Activated CD4-positive, alpha-beta T cell treated with anti-CD3 and anti-CD28 coated beads for 36 hours (primary cell): Measurements from ENCODE around the gene ZNF460. TPM values are rescaled to one million over a fixed set of nuclear protein-coding genes. Genes with fewer than 3 reads are reported as not detected.

Experiments used
- ATAC-seq: fragments of 200-7000 bp; cut with Tn5 transposase; one replicate; pipeline ENCODE4 v1.10.0; 2021; ENCODE audit warnings: mild to moderate bottlenecking, moderate library complexity
- CTCF ChIA-PET: fragments of 350-600 bp; sonication (Branson Sonifier 250); formaldehyde crosslinking; loops from one replicate; lab custom pipeline; 2021; ENCODE audit warnings: antibody characterized with exemption; lab: Charles Lee
- POLR2A ChIA-PET: fragments of 350-600 bp; sonication (Branson Sonifier 250); formaldehyde crosslinking; loops from one replicate; lab custom pipeline; 2021; ENCODE audit warnings: antibody characterized with exemption, inconsistent platforms; lab: Charles Lee
- DNase-seq: peaks from one replicate; pipeline ENCODE4 v3.0.0-alpha.2; 2020
- H3K27ac Mint-ChIP-seq: one replicate; pipeline ENCODE4 v1.8.0; 2021; ENCODE audit warnings: mixed read lengths
- H3K27me3 Mint-ChIP-seq: one replicate; pipeline ENCODE4 v1.8.0; 2021; ENCODE audit warnings: mixed read lengths
- H3K36me3 Mint-ChIP-seq: one replicate; pipeline ENCODE4 v1.8.0; 2021; ENCODE audit warnings: low read depth, mixed read lengths
- H3K4me1 Mint-ChIP-seq: one replicate; pipeline ENCODE4 v1.8.0; 2021; ENCODE audit warnings: mixed read lengths
- H3K4me3 Mint-ChIP-seq: one replicate; pipeline ENCODE4 v1.8.0; 2021; ENCODE audit warnings: mild to moderate bottlenecking, moderate library complexity, mixed read lengths
- H3K9me3 Mint-ChIP-seq: one replicate; pipeline ENCODE4 v1.8.0; 2021; ENCODE audit warnings: low read depth, mixed read lengths
- intact Hi-C, 2 experiments: fragments of 100-400 bp; cut with DNase I in 1 of 2; cut with micrococcal nuclease in 1 of 2; formaldehyde crosslinking; loops; one replicate each; pipeline versions ENCODE4 v1.14.2 to v1.15.1; 2022 to 2024; cut with DNase I, micrococcal nuclease
- total RNA-seq, 2 experiments: library from RNA; stranded (reverse); gene quantifications; one replicate each; pipeline ENCODE4 v1.2.3, GENCODE V29; 2021

ZNF460 gene
- total RNA-seq, 2 experiments from 2014 or later, result 52.4 to 59.8 TPM

GRCh38 chr19:57314146-57314545 lies 33.9 kb downstream of the ZNF460 start:
- DNase-seq (no peak), ATAC-seq (no peak)
- H3K27ac Mint-ChIP-seq, result no peak overlapping the region
- intact Hi-C loops, result no loop called here
- no peaks in the 10 kb centered on the region for H3K4me1 Mint-ChIP-seq
- ChIA-PET POLR2A (no interaction called here), CTCF (no interaction called here)
- H3K36me3 Mint-ChIP-seq, result peaks cover 8% of the 10 kb centered on the region
- H3K9me3 Mint-ChIP-seq, result peaks cover 31% of the 10 kb centered on the region
- peaks cover 32% of the 10 kb centered on the region for H3K27me3 Mint-ChIP-seq
- H3K4me3 Mint-ChIP-seq, result no peak overlapping the region

- DNase-seq (no peak), ATAC-seq (no peak)
- Mint-ChIP-seq H3K4me3 (no peak overlapping the region), H3K27ac (no peak overlapping the region), H3K9me3 (peaks cover 23% of the 10 kb centered on the region), H3K36me3 (peaks cover 21% of the 10 kb centered on the region), H3K4me1 (peaks cover 19% of the 10 kb centered on the region), H3K27me3 (peaks cover 32% of the 10 kb centered on the region)
- ChIA-PET CTCF (no interaction called here), POLR2A (interaction anchor here (0.7 kb wide), 1 partner anchor 72 kb away, joined by 3 read pairs; no protein-coding TSS in a partner anchor)
- intact Hi-C loops, result no loop called here
These were observed 37.2 kb downstream of the ZNF460 start for GRCh38 chr19:57317503-57317902.

GRCh38 chr19:57319869-57320179 lies 39.5 kb downstream of the ZNF460 start:
- CTCF ChIA-PET, result no interaction called here
- peak; percentile 4 for ATAC-seq
- Mint-ChIP-seq H3K27me3 (peaks cover 27% of the 10 kb centered on the region), H3K4me3 (peak overlapping the region; percentile 94), H3K4me1 (peaks cover 24% of the 10 kb centered on the region), H3K9me3 (peaks cover 24% of the 10 kb centered on the region), H3K27ac (peak overlapping the region; percentile 93), H3K36me3 (peaks cover 43% of the 10 kb centered on the region)
- intact Hi-C loops, result loop anchor here (1.0 kb wide), 6 partner anchors 31 to 927 kb away; partner anchors contain the start of genes TRAPPC2B (in 2 of the 2), ZNF460 (in 2 of the 2), ZNF547 (in 2 of the 2) and ZNF805 (in 2 of the 2)
- POLR2A ChIA-PET, result no interaction called here
- no peak for DNase-seq

GRCh38 chr19:57320180-57321084 lies 40.1 kb downstream of the ZNF460 start, which contains the start of gene ZNF543:
TSS of gene ZNF543 (plus strand) at chr19:57320472. CDS start at chr19:57320854, 382 bp downstream.
- ATAC-seq (peak; percentile 98), DNase-seq (peak; percentile 97)
- H3K27ac Mint-ChIP-seq, result peak within 1 kb of the TSS; percentile 93
- H3K27me3 Mint-ChIP-seq, result peaks cover 22% of the 10 kb centered on the region
- H3K36me3 Mint-ChIP-seq, result peaks cover 45% of the 10 kb centered on the region
- POLR2A ChIA-PET, result no interaction called here
- H3K4me3 Mint-ChIP-seq, result peak within 1 kb of the TSS; percentile 94
- CTCF ChIA-PET, result no interaction called here
- H3K9me3 Mint-ChIP-seq, result peaks cover 21% of the 10 kb centered on the region
- H3K4me1 Mint-ChIP-seq, result peaks cover 24% of the 10 kb centered on the region
- intact Hi-C loops, result loop anchor here (1.0 kb wide), 6 partner anchors 31 to 927 kb away; partner anchors contain the start of genes TRAPPC2B (in 2 of the 2), ZNF460 (in 2 of the 2), ZNF547 (in 2 of the 2) and ZNF805 (in 2 of the 2)

- peak overlapping the region; percentile 94 for H3K4me3 Mint-ChIP-seq
- H3K36me3 Mint-ChIP-seq, result peaks cover 52% of the 10 kb centered on the region
- ATAC-seq (no peak), DNase-seq (no peak)
- H3K27me3 Mint-ChIP-seq, result peaks cover 15% of the 10 kb centered on the region
- CTCF ChIA-PET, result interaction anchor here (0.7 kb wide), 1 partner anchor 21 kb away, joined by 3 read pairs; no protein-coding TSS in a partner anchor
- H3K9me3 Mint-ChIP-seq, result peaks cover 16% of the 10 kb centered on the region
- peaks cover 24% of the 10 kb centered on the region for H3K4me1 Mint-ChIP-seq
- peak overlapping the region; percentile 93 for H3K27ac Mint-ChIP-seq
- intact Hi-C loops, result no loop called here
- POLR2A ChIA-PET, result no interaction called here
These were observed 40.8 kb downstream of the ZNF460 start for GRCh38 chr19:57321116-57321515.

- H3K4me1 Mint-ChIP-seq, result peaks cover 24% of the 10 kb centered on the region
- no peak overlapping the region for H3K27ac Mint-ChIP-seq
- POLR2A ChIA-PET, result no interaction called here
- H3K9me3 Mint-ChIP-seq, result peaks cover 15% of the 10 kb centered on the region
- DNase-seq (no peak), ATAC-seq (no peak)
- H3K27me3 Mint-ChIP-seq, result peaks cover 11% of the 10 kb centered on the region
- peaks cover 58% of the 10 kb centered on the region for H3K36me3 Mint-ChIP-seq
- intact Hi-C loops, result no loop called here
- CTCF ChIA-PET, result interaction anchor here (0.6 to 0.7 kb wide), 2 partner anchors 21 to 566 kb away, joined by 3 read pairs; no protein-coding TSS in a partner anchor
- H3K4me3 Mint-ChIP-seq, result peak overlapping the region; percentile 94
These were observed 41.5 kb downstream of the ZNF460 start for GRCh38 chr19:57321751-57322150.

GRCh38 chr19:57324992-57325391 lies 44.7 kb downstream of the ZNF460 start:
- no peak for ATAC-seq
- intact Hi-C loops, result no loop called here
- Mint-ChIP-seq H3K27me3 (no peaks in the 10 kb centered on the region), H3K9me3 (peaks cover 31% of the 10 kb centered on the region), H3K4me3 (no peak overlapping the region), H3K4me1 (peaks cover 21% of the 10 kb centered on the region), H3K36me3 (peaks cover 89% of the 10 kb centered on the region), H3K27ac (no peak overlapping the region)
- DNase-seq, result no peak
- CTCF ChIA-PET, result no interaction called here
- POLR2A ChIA-PET, result no interaction called here

GRCh38 chr19:57327993-57328392 lies 47.7 kb downstream of the ZNF460 start:
- DNase-seq, result no peak
- ChIA-PET POLR2A (no interaction called here), CTCF (no interaction called here)
- H3K4me1 Mint-ChIP-seq, result no peaks in the 10 kb centered on the region
- intact Hi-C loops, result no loop called here
- H3K27me3 Mint-ChIP-seq, result no peaks in the 10 kb centered on the region
- no peak overlapping the region for H3K27ac Mint-ChIP-seq
- no peak overlapping the region for H3K4me3 Mint-ChIP-seq
- H3K9me3 Mint-ChIP-seq, result peaks cover 34% of the 10 kb centered on the region
- ATAC-seq, result no peak
- peaks cover 86% of the 10 kb centered on the region for H3K36me3 Mint-ChIP-seq

GRCh38 chr19:57334191-57334590 lies 53.9 kb downstream of the ZNF460 start:
- POLR2A ChIA-PET, result no interaction called here
- Mint-ChIP-seq H3K9me3 (peaks cover 20% of the 10 kb centered on the region), H3K36me3 (peaks cover 57% of the 10 kb centered on the region), H3K27me3 (no peaks in the 10 kb centered on the region), H3K27ac (no peak overlapping the region), H3K4me1 (no peaks in the 10 kb centered on the region), H3K4me3 (no peak overlapping the region)
- DNase-seq, result no peak
- CTCF ChIA-PET, result interaction anchor here (0.6 kb wide), 2 partner anchors 14 to 174 kb away, joined by 3 to 5 read pairs; no protein-coding TSS in a partner anchor
- intact Hi-C loops, result no loop called here
- no peak for ATAC-seq

GRCh38 chr19:57338877-57339276 lies 58.6 kb downstream of the ZNF460 start:
- ATAC-seq (no peak), DNase-seq (no peak)
- ChIA-PET CTCF (no interaction called here), POLR2A (no interaction called here)
- Mint-ChIP-seq H3K9me3 (peaks cover 25% of the 10 kb centered on the region), H3K27ac (no peak overlapping the region), H3K27me3 (no peaks in the 10 kb centered on the region), H3K4me1 (no peaks in the 10 kb centered on the region), H3K36me3 (peaks cover 31% of the 10 kb centered on the region), H3K4me3 (no peak overlapping the region)
- intact Hi-C loops, result no loop called here

GRCh38 chr19:57342582-57342981 lies 62.3 kb downstream of the ZNF460 start:
- Mint-ChIP-seq H3K27me3 (peaks cover 6% of the 10 kb centered on the region), H3K9me3 (peaks cover 24% of the 10 kb centered on the region), H3K4me3 (no peak overlapping the region), H3K4me1 (no peaks in the 10 kb centered on the region), H3K36me3 (peaks cover 13% of the 10 kb centered on the region), H3K27ac (no peak overlapping the region)
- POLR2A ChIA-PET, result no interaction called here
- intact Hi-C loops, result no loop called here
- CTCF ChIA-PET, result interaction anchor here (0.6 to 0.7 kb wide), 2 partner anchors 21 to 211 kb away, joined by 3 read pairs; no protein-coding TSS in a partner anchor
- no peak for ATAC-seq
- DNase-seq, result no peak
